Activated CD4-positive, alpha-beta T cell treated with anti-CD3 and anti-CD28 coated beads for 24 hours (primary cell): ENCODE data around the gene MOV10L1.

Experiments
- DNase-seq, 2 donors: peaks; one replicate each; pipeline ENCODE4 v3.0.0-alpha.2; 2020; ENCODE audit warnings: low read depth in 2 of 2

Gene MOV10L1

GRCh38 chr22:50058906-50059880 lies 30.6 kb upstream of the MOV10L1 start:
- DNase-seq, result no peak

DNA sequence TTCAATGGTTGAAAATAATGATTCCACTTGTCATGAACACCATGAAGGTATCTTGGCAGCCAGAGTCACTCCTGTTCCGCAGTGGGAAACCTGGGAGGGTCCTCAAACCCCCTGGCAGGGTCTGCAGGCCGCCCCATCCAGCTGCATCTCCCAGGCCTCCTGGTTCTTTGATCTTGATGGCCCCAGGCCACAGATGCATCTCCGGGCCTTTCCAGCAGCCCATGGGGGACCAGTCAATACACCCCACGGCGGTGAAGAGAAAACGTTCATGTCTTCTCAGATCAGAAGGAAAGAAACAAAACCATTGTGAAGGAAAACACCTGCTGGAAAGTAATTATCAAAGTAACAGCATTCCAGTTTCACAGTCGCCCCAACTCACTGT lies 29.9 kb upstream of the MOV10L1 start:
- no peak for DNase-seq

GRCh38 chr22:50060441-50061140 lies 29.2 kb upstream of the MOV10L1 start:
- DNase-seq, result no peak

DNA sequence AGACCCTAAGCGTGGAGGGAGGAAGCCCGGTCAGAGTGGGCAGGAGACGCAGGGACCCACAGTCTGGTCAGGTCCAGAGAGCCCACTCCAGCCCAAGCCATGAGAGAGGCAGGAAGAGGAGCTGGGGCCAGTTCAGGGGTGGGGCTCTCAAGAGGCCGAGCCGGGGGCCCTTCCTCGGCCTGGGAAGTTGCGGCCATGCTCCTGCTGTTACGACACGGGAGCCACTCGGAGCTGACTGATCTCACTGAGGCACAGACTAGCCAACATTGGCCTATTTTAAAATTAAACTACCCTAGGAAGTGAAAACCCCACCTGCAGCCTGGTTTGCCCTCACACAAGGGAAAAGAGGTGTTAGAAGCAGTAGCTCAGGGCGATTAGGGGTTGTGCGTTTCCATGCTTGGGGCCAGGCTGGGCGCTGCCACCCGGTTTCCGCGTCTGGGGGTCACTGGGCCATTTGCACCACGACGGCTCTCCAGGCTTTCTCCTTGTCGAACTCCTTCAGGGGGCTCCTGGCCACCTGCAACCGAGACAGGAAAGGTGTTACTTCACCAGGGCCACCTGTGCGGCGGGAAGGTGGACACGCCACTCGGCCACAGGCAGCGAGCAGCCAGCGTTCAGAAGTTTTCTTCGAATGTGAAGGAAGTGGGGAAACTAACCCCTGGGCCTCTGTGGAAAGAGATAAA lies 28.5 kb upstream of the MOV10L1 start:
- no peak for DNase-seq

DNA sequence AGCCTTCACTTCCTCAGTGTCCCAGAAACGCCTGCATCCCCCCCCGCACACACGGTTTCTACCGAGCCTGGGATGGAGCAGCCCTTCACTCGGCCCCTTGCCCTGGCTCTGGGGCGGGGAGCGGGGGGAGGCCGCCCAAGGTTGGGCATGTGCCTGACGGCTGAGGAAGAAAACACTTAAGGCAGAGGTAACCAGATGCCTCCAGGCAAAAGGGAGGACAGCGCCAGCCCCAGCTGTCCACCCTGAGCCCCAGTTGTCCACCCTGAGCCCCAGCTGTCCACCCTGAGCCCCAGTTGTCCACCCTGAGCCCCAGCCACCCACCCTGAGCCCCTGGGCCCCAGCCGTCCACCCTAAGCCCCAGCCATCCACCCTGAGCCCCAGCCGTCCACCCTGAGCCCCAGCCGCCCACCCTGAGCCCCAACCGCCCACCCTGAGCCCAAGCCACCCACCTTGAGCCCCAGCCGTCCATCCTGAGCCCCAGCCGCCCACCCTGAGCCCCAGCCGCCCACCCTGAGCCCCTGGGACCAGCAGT lies 27.9 kb upstream of the MOV10L1 start:
- DNase-seq, result no peak

DNA sequence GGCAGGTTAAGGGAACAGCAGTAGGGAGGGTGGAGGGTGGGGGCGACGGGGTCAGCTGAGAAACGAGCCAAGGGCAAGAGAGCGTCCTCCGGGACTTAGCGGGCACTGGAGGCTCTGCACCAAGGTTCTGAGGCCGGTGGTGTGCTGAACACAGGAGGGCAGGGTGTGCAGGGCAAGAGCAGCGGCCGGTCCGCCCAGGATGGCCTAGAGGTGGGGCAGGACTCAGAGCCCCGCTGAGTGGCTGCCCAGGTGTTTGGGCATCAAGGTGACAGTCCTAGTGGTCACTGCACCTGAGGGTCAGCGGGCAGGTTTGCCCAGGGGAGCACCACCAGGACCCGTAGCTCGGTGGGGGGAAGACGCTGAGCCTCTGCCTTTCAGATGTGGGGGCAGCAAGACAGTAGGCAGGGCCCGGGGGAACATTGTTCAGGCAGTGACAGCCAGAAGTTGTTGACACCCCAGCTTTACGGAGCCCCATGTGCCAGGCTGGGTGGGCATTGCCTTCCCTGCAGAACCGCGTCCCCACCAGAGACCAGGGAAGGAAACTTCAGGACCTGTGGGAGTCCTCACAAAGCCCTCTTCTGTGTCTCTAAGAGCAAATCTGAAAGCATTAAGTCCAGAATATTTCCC lies 27.2 kb upstream of the MOV10L1 start:
- DNase-seq, result no peak

GRCh38 chr22:50063589-50064393 lies 26.0 kb upstream of the MOV10L1 start:
- no peak for DNase-seq

GRCh38 chr22:50064453-50064852 lies 25.4 kb upstream of the MOV10L1 start:
- no peak for DNase-seq

- no peak for DNase-seq
These were observed 22.6 kb upstream of the MOV10L1 start for GRCh38 chr22:50067244-50067643.

DNA sequence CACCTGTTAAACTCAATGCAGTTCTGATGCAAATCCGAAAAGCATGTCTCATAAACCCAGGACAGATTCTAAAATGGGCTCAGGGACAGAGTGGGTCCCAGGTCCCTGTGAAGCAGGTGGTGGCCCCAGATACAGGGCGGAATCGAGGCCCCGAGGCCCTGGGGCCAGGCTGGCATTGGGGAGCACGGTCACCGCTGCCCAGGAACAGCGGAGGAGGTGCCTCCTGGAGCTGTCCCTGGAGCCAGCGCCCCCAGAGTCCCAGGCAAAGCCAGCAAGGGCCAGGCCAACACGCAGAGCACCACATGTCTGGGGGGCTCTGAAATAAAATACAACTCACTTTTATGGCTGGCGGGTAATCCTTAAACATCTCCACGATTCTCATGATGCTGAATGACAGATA lies 21.7 kb upstream of the MOV10L1 start:
- no peak for DNase-seq

DNA sequence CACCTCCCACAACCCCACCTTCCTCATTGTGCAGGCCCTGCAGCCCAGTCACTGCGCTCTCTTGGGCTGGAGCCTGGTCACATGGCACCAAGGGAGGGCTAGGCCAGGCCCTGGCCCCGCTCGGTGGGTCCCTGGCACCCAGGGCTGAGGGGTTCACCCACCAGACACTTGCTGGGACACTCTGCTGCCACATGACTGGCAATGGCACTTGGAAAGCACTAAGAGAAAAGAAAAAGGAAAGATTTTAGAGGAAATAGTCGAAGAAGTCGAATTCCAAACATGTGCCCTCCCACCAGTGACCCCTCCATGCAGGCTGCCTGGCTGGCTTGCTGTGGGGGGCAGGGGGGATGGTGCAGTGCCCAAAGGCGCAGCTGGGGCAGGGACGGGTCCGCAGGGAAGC lies 19.4 kb upstream of the MOV10L1 start:
- DNase-seq, result no peak

DNA sequence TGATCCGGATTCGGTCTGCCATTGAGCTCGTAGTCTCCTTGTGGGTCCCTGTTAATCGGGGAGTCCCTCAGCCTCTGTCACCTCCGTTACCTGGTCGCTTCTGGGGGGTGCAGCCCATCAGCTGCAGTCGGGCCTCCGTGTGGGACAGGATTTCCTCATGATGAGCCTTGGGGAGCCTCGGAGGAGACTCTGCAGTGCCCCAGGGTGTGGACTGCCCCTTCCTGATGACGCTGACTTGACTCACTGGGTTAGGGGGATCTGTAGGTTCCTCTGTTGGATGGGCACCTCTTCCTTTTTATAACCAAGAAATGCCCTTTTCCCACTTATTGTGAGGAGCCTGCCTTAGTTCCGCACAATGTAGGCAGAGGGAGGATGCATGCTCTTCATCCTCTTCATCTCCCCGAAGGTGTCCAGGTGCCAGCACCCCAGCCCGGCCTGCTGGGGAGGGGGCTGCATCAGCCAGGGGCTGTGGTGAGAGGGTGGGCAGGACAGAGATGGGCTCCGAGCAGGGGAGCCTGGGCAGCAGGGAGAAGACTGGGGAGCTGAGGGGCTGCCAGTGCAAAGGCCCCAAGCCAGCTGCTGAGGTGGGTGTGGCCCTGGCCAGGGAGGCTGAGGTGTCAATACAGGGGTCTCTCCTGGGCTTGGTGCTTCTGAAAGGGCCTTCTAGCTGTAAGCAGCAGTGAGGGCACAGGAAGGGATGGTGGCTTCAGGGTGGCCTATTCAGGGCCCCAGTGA lies 18.2 kb upstream of the MOV10L1 start:
- DNase-seq, result no peak

GRCh38 chr22:50072167-50072555 lies 17.6 kb upstream of the MOV10L1 start:
- DNase-seq, result no peak

GRCh38 chr22:50072714-50073538 lies 16.9 kb upstream of the MOV10L1 start:
- DNase-seq, result no peak

DNA sequence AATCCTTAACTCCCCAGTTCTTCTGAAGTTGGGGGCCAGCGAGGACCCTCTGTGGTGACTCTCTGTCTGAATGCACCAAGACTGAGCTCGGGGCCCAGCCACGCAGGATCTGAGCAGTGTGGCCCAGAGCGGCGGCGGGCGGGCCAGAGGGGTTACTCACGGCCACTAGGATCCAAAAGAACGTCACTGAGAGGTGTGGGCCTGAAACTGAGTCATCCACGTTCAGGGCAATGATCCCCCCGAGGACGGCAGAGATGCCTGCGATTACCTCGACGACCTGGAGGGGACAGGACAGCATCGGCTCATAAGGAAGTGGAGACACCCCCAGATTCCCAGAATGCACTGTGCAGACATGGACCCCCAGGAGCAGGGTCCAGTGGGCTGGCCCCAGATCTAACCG lies 15.8 kb upstream of the MOV10L1 start:
- no peak for DNase-seq

DNA sequence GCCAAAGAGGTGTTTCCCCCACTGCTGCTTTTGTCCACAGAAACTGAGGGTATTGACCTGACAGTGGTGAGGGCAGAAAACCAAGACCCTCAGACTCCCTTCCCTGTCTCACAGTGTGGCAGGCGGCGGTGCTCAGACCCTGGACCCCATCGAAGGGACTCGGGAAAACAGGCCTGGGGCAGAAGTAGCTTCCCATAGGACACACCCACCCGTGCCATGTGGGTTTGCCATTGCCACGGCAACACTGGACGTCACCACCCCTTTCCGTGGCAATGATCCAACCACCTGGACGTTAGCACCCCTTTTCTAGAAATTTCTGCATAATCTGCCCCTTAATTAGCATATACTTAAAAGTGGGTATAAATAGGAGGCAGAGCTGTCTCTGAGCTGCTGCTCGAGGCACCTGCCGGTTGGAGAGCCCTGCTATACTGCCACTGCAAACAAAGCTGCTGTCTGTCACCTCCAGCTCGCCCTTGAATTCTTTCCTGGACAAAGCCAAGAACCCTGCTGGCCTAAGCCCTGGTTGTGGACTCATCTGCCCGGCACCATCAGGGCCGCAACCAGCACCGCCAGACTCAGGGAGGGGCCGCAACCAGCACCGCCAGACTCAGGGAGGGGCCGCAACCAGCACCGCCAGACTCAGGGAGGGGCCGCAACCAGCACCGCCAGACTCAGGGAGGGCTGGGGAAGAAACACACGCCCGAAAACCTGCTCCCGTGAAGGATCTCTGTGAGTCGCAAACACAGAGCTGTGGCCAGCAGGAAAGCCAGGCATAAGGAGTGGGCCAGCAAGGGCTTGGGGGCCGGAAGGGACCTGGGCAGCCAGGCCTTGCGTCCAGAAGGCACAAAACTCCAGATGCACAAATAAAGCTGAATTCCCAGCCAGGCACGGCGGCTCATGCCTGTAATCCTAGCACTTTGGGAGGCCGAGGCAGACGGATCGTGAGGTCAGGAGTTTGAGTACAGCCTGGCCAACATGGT lies 15.0 kb upstream of the MOV10L1 start:
- no peak for DNase-seq

DNA sequence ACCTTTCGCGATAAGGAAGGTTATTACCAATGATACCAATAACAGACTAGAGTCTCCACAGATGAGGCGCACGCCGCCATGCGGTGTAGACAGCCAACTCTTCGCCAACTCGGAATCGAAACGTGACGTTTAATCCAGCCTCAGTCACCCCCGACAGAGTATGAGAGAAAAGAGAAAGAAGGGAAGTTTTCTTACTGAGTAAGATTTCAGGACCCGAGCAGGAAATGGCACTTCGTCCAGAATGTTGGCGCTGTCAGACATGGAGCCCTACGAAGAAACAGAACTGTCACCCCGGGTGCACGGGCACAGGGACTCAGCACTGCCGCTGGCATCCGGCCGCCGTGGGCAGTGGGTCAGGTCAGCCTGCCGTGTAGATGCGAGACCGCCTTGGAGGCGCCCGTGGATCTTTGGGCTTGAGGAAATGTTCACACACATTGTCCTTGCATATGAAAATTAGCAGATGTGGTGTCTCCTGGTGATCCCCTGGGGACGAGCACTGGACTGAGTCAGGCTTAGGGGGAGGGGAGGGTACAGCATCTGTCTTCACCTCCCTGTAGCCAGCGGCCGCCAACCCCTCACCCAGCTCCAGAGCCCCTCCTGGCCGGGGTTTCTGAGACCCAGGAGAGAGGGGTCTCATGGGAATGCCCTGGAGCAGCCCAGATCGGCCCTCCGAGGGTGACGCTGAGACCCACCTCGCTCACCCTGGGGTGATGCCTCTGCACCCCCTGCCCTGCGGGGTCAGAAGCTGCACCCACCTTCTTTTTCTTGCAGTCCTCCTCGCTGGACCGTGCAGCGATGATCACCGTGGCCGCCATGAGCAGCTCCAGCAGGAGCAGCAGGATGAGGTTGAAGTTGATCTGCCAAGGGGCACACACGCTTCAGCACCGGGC lies 12.9 kb upstream of the MOV10L1 start:
- no peak for DNase-seq
